Adrenal gland (tissue), 12 donors: ENCODE measurements around the gene GLYATL3. TPM values are rescaled to one million over a fixed set of nuclear protein-coding genes. Genes with fewer than 3 reads are reported as not detected.

Experiments
- DNase-seq, 7 donors: peaks; one replicate each; pipeline ENCODE4 v3.0.0-alpha.2; 2019 to 2020
- H3K27ac ChIP-seq, 5 donors: fragments of 200-600 bp; sonication (generic) in 4 of 5; 1 replicate in 3 of 5; 2 replicates in 2 of 5; pipeline versions ENCODE4 v1.5.1 to v1.8.0; 2016 to 2020; ENCODE audit warnings: mild to moderate bottlenecking in 1 of 5
- H3K27me3 ChIP-seq: fragments of 200-600 bp; 2 replicates; pipeline ENCODE4 v1.8.0; 2021
- H3K36me3 ChIP-seq, 2 donors: fragments of 200-600 bp; replicated peaks in 1 of 2; 1 replicate in 1 of 2; 2 replicates in 1 of 2; pipeline versions ENCODE4 v1.5.1 to v1.8.0; 2018 to 2022
- H3K4me1 ChIP-seq, 2 donors: fragments of 200-600 bp; replicated peaks in 1 of 2; 1 replicate in 1 of 2; 2 replicates in 1 of 2; pipeline versions ENCODE4 v1.5.1 to v1.8.0; 2018 to 2021
- H3K4me3 ChIP-seq, 4 donors: fragments of 200-600 bp; sonication (generic) in 3 of 4; one replicate each; pipeline ENCODE4 v1.5.1; 2016 to 2018
- H3K9me3 ChIP-seq, 3 donors: fragments of 200-600 bp; sonication (generic) in 1 of 3; replicated peaks in 1 of 3; 1 replicate in 2 of 3; 2 replicates in 1 of 3; pipeline versions ENCODE4 v1.5.1 to v1.8.0; 2016 to 2021
- POLR2A ChIP-seq, 2 donors: fragments of 450-650 bp; IDR thresholded peaks; one replicate each; pipeline ENCODE4 v1.6.1; 2017; ENCODE audit warnings: antibody characterized with exemption in 2 of 2, mild to moderate bottlenecking in 2 of 2, moderate library complexity in 1 of 2
- WGBS, 4 donors: extraction: QIAGEN DNeasy Blood & Tissue Kit in 2 of 4; methylation state at CpG; one replicate each; pipeline versions ENCODE4 v1.1.5 to v1.1.7; 2013 to 2017; 5-methylcytosine and 5-hydroxymethylcytosine counted together
- intact Hi-C, 2 donors: fragments of 100-400 bp; cut with DNase I; formaldehyde crosslinking; loops; one replicate each; pipeline versions ENCODE4 v1.14.1 to v1.15.0; 2022 to 2023
- polyA plus RNA-seq, 3 donors: library from polyadenylated mRNA; stranded (reverse); fragments of 200-250 nt in 2 of 3; fragments of 350-450 nt in 1 of 3; fragmentation: Illumina TruSeq in 1 of 3; extraction: RNeasy Lipid Tissue Mini Kit (QIAGEN cat#74804) in 1 of 3; gene quantifications; one replicate each; pipeline ENCODE4 v1.2.3, GENCODE V29; 2013 to 2014
- total RNA-seq, 9 donors: library from RNA; depleted of rRNA in 4 of 9; stranded (reverse); fragments of >200 nt in 4 of 9; fragments of 120-200 nt in 1 of 9; fragmentation: NEBNext Ultra II Directional in 1 of 9; extraction: Animal tissue kit (Norgen Biotek cat#: 25700) in 1 of 9; gene quantifications; one replicate each; pipeline versions ENCODE4 v1.1.0 to v1.2.4, GENCODE V29; 2013 to 2023
- TF ChIP-seq, protein P1 (sequence below), 6 experiments: fragments of 450-650 bp in 4 of 6; fragments of 200-600 bp in 2 of 6; sonication (generic) in 1 of 6; IDR thresholded peaks; 1 replicate in 5 of 6; 2 replicates in 1 of 6; pipeline versions ENCODE4 v1.5.1 to v1.8.0; 2016 to 2021; ENCODE audit warnings: antibody characterized with exemption in 6 of 6, mild to moderate bottlenecking in 2 of 6, moderate library complexity in 1 of 6
- donor health status: healthy with polysubstance abuse.
- donor health status: Bipolar disorder and iron deficiency.
- donor health status: DM: yes; HTN: yes; CAD: no.
- donor health status: DM: no; HTN: no; CAD: no.
- donor health status: DM: no; HTN: no; CAD: no.
- donor health status: DM: yes; HTN: yes; CAD: no.

The GLYATL3 gene
- total and polyA plus RNA-seq, 12 donors = not detected

DNA sequence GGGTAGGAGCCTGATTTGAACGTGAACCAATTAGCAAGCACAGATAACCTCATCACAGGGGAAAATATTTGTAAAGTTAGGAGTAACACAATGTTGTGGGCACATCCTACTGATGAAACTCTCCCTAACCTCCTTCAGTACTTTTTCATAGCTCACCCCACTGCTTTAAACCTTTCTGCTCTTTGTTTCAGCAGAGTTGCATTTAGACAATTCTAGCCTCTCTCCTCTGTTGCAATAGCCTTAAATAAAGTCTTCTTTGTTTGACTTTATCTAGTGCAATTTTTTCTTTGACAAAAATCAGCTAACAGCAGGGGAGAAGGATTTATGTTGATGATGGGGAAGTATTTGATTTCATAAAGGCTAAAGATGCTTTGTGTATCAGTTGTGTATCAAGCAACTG, 64.8 kb downstream of the GLYATL3 start:
- Histone ChIP-seq H3K4me1 (no peaks in the 10 kb centered on the region), H3K27me3 (no peaks in the 10 kb centered on the region), H3K27ac (no peak overlapping the region), H3K36me3 (no peaks in the 10 kb centered on the region), H3K4me3 (no peak overlapping the region), H3K9me3 (no peaks in the 10 kb centered on the region)
- TF ChIP-seq POLR2A (IDR thresholded peaks at IDR 0.05) = no peak
- TF ChIP-seq, protein P1, sequence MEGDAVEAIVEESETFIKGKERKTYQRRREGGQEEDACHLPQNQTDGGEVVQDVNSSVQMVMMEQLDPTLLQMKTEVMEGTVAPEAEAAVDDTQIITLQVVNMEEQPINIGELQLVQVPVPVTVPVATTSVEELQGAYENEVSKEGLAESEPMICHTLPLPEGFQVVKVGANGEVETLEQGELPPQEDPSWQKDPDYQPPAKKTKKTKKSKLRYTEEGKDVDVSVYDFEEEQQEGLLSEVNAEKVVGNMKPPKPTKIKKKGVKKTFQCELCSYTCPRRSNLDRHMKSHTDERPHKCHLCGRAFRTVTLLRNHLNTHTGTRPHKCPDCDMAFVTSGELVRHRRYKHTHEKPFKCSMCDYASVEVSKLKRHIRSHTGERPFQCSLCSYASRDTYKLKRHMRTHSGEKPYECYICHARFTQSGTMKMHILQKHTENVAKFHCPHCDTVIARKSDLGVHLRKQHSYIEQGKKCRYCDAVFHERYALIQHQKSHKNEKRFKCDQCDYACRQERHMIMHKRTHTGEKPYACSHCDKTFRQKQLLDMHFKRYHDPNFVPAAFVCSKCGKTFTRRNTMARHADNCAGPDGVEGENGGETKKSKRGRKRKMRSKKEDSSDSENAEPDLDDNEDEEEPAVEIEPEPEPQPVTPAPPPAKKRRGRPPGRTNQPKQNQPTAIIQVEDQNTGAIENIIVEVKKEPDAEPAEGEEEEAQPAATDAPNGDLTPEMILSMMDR (IDR thresholded peaks at IDR 0.05) = no peak
- 54 to 92% (median 66%) methylated on average over 1 of the region's 1 CpG for WGBS, 4 donors
- DNase-seq = no peak
- intact Hi-C loops = no loop called here

GRCh38 chr6:49565261-49565660, 65.5 kb downstream of the GLYATL3 start:
- Histone ChIP-seq H3K4me1 (no peaks in the 10 kb centered on the region), H3K27ac (no peak overlapping the region), H3K4me3 (no peak overlapping the region), H3K9me3 (no peaks in the 10 kb centered on the region), H3K27me3 (no peaks in the 10 kb centered on the region), H3K36me3 (no peaks in the 10 kb centered on the region)
- 38 to 53% (median 45%) methylated on average over 2 of the region's 2 CpGs for WGBS, 4 donors
- TF ChIP-seq POLR2A (IDR thresholded peaks at IDR 0.05) = no peak
- TF ChIP-seq, protein P1 (IDR thresholded peaks at IDR 0.05) = no peak
- no peak for DNase-seq
- intact Hi-C loops = no loop called here

GRCh38 chr6:49565855-49566254, 66.1 kb downstream of the GLYATL3 start:
- no peaks in the 10 kb centered on the region for H3K9me3 ChIP-seq
- H3K4me1 ChIP-seq = no peaks in the 10 kb centered on the region
- intact Hi-C loops = no loop called here
- peak in 2 of 7 donors; percentile 13 to 15 for DNase-seq
- TF ChIP-seq, protein P1 (IDR thresholded peaks at IDR 0.05) = no peak
- no peak for TF ChIP-seq POLR2A (IDR thresholded peaks at IDR 0.05)
- peak overlapping the region in 1 of 5 donors; percentile 45 for H3K27ac ChIP-seq
- no peak overlapping the region for H3K4me3 ChIP-seq
- H3K27me3 ChIP-seq = no peaks in the 10 kb centered on the region
- no peaks in the 10 kb centered on the region for H3K36me3 ChIP-seq
- 61 to 72% (median 69%) methylated on average over 10 of the region's 10 CpGs for WGBS, 4 donors

GRCh38 chr6:49570474-49571079, 70.9 kb downstream of the GLYATL3 start:
- intact Hi-C loops = no loop called here
- Histone ChIP-seq H3K9me3 (no peaks in the 10 kb centered on the region), H3K27ac (no peak overlapping the region), H3K27me3 (no peaks in the 10 kb centered on the region), H3K36me3 (no peaks in the 10 kb centered on the region), H3K4me3 (no peak overlapping the region), H3K4me1 (no peaks in the 10 kb centered on the region)
- TF ChIP-seq, protein P1 (IDR thresholded peaks at IDR 0.05) = peak in 1 of 6 experiments; percentile 14
- no peak for TF ChIP-seq POLR2A (IDR thresholded peaks at IDR 0.05)
- 28 to 38% (median 32%) methylated on average over 6 of the region's 6 CpGs for WGBS, 4 donors
- DNase-seq = no peak
